C4-2B (cell line): Measurements from ENCODE around the gene POLA2.

ENCODE experiments used
- CTCF ChIP-seq: fragments of 450-650 bp; conservative IDR thresholded peaks from 2 replicates; pipeline ENCODE4 v1.5.1; 2017; ENCODE audit warnings: mild to moderate bottlenecking
- ZFX ChIP-seq: fragments of 450-650 bp; IDR thresholded peaks from 2 replicates; pipeline ENCODE4 v1.6.1; 2017

- TF ChIP-seq CTCF, result no peak
- TF ChIP-seq ZFX, result no peak
Observed at GRCh38 chr11:65254724-65255123, 7.0 kb upstream of the POLA2 start.
